Measurements from ENCODE around the gene TIMP3.

Gene TIMP3

GRCh38 chr22:32758866-32759385 lies 42.6 kb upstream of the TIMP3 start (continued):
- no peak for TF ChIP-seq TSHZ2 (CRISPR knock-in tag; IDR thresholded peaks at IDR 0.05)
- TF ChIP-seq PATZ1 (CRISPR knock-in tag; IDR thresholded peaks at IDR 0.05; ENCODE audit: borderline replicate concordance) = no peak
- TF ChIP-seq SNAI2 (CRISPR knock-in tag; IDR thresholded peaks at IDR 0.05) = no peak

- no peak for ATAC-seq
Observed at GRCh38 chr22:32760396-32760795, 41.1 kb upstream of the TIMP3 start.

DNA sequence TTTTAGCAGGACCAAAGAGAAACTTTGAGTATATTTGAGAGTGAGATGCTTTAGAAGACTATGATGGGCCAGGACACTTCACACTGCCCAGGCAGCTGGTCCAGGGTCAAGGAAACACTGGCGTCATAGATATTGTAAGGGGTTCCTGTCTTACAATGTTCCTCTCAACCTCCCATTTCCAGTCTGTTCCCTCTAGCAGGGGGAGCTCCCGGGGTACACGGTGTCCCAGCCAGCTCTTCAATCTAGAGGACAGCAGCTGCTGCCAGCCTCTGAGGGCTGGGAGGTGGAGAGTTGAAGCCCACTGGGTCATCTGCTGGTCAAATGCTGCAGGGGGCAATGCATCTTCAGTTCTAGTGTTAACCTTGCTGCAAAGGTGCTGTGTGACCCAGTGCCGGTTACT lies 40.7 kb upstream of the TIMP3 start:
- ATAC-seq = no peak
- TF ChIP-seq GLIS3 (CRISPR knock-in tag; IDR thresholded peaks at IDR 0.05) (no peak), ESRRG (CRISPR knock-in tag; IDR thresholded peaks at IDR 0.05) (no peak), ZFP3 (CRISPR knock-in tag; IDR thresholded peaks at IDR 0.05) (no peak), PPARA (CRISPR knock-in tag; IDR thresholded peaks at IDR 0.05; ENCODE audit: borderline replicate concordance) (no peak), RARB (CRISPR knock-in tag; IDR thresholded peaks at IDR 0.05) (no peak), ZNF8 (CRISPR knock-in tag; IDR thresholded peaks at IDR 0.05) (no peak), BACH2 (CRISPR knock-in tag; IDR thresholded peaks at IDR 0.05; ENCODE audit: borderline replicate concordance) (no peak), CSDC2 (CRISPR knock-in tag; IDR thresholded peaks at IDR 0.05) (no peak), PATZ1 (CRISPR knock-in tag; IDR thresholded peaks at IDR 0.05; ENCODE audit: borderline replicate concordance) (no peak), ZC3H10 (CRISPR knock-in tag; IDR thresholded peaks at IDR 0.05) (no peak), TCF4 (CRISPR knock-in tag; IDR thresholded peaks at IDR 0.05; ENCODE audit: borderline replicate concordance) (no peak), TSHZ2 (CRISPR knock-in tag; IDR thresholded peaks at IDR 0.05) (no peak), OSR1 (CRISPR knock-in tag; IDR thresholded peaks at IDR 0.05) (no peak), SNAI2 (CRISPR knock-in tag; IDR thresholded peaks at IDR 0.05) (no peak)
- TF ChIP-seq, protein P1, sequence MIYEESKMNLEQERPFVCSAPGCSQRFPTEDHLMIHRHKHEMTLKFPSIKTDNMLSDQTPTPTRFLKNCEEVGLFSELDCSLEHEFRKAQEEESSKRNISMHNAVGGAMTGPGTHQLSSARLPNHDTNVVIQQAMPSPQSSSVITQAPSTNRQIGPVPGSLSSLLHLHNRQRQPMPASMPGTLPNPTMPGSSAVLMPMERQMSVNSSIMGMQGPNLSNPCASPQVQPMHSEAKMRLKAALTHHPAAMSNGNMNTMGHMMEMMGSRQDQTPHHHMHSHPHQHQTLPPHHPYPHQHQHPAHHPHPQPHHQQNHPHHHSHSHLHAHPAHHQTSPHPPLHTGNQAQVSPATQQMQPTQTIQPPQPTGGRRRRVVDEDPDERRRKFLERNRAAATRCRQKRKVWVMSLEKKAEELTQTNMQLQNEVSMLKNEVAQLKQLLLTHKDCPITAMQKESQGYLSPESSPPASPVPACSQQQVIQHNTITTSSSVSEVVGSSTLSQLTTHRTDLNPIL (CRISPR knock-in tag; IDR thresholded peaks at IDR 0.05; ENCODE audit: low read depth) = no peak
- TF ChIP-seq, protein P2, sequence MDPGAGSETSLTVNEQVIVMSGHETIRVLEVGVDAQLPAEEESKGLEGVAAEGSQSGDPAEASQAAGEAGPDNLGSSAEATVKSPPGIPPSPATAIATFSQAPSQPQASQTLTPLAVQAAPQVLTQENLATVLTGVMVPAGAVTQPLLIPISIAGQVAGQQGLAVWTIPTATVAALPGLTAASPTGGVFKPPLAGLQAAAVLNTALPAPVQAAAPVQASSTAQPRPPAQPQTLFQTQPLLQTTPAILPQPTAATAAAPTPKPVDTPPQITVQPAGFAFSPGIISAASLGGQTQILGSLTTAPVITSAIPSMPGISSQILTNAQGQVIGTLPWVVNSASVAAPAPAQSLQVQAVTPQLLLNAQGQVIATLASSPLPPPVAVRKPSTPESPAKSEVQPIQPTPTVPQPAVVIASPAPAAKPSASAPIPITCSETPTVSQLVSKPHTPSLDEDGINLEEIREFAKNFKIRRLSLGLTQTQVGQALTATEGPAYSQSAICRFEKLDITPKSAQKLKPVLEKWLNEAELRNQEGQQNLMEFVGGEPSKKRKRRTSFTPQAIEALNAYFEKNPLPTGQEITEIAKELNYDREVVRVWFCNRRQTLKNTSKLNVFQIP (CRISPR knock-in tag; IDR thresholded peaks at IDR 0.05; ENCODE audit: borderline replicate concordance, low read depth) = no peak

More at GRCh38 chr22:32760396-32760795, 41.1 kb upstream of the TIMP3 start:
- TF ChIP-seq TOX (CRISPR knock-in tag; IDR thresholded peaks at IDR 0.05; ENCODE audit: borderline replicate concordance) (no peak), ZFP3 (CRISPR knock-in tag; IDR thresholded peaks at IDR 0.05) (no peak), BACH2 (CRISPR knock-in tag; IDR thresholded peaks at IDR 0.05; ENCODE audit: borderline replicate concordance) (no peak), PATZ1 (CRISPR knock-in tag; IDR thresholded peaks at IDR 0.05; ENCODE audit: borderline replicate concordance) (no peak), CSDC2 (CRISPR knock-in tag; IDR thresholded peaks at IDR 0.05) (no peak)
- TF ChIP-seq, protein P1 (CRISPR knock-in tag; IDR thresholded peaks at IDR 0.05; ENCODE audit: low read depth) = no peak

Measured in SK-N-SH treated with all-trans-retinoic acid at 6 μM for 48 hours (cell line).